ENCODE data around the gene ADAMTS17.

Gene ADAMTS17

DNA sequence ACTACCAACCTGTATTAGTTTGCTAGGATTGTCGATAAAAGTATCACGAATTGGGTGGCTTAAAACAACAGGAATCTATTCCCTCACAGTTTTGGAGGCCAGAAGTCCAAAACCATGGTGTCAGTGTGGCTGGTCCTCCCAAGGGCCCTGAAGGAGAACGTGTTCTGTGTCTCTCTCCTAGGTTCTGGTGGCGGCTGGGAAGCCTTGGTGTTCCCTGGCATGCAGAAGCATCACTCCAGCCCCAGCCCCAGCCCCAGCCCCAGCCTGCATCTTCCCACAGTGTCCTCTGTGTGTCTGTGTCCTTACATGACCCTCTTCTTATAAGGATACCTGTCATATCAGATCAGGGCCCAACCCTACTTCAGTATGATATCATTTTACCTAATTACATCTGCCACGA, 336.1 kb downstream of the ADAMTS17 start:
- DNase-seq, result no peak

DNA sequence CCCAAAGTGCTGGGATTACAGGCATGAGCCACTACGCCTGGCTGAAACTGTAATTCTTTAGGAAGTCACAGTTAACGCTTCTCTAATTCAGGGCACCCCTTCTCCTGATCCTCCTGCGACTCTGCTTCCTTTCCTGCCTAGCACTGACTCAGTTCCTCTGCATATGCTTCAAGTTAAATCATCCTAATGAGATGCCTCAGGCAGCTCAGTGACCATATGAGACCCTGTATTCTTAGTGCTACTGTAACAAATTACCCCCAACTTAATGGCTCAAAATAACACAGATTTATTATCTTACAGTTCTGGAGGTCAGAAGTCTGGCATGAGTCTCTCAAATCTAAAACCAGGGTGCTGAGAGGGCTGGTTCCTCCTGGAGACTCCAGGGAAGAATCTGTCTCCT, 336.8 kb downstream of the ADAMTS17 start:
- DNase-seq, result no peak

DNA sequence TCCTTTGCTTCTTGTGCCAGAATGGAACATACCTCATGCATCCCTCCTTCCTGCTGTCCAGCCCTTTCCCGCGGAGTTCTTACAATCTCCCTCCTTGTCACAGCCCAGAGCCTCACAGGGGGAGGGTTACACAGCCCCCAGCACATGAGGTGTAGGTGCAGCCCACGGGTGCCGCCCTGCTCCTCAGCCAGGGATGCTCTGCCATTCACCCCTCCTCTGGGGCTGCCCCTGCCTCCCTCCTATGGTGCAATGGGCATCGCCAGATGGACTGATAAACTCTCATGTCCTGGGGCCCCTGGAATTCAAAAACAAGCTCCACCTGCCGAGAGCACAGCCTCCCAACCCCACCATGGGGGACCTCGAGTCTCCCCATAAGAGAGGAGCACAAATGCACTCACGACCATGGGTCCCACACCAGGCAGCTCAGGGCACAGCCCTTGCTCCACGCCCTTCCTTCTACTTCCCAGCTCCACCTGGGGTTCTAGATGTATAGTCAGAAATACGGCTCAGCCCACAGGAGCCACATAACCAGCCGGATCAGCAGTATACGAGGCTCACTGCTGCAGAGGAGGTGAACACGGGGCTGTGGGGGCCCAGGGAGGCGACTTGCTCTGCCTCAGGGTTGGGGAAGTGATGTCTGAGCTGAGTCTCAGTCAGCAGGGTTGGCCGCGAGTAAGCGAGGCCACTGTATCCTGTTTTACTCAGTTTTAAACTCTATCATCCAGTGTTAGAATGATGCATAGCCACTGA, 338.8 kb downstream of the ADAMTS17 start:
- no peak for DNase-seq

DNA sequence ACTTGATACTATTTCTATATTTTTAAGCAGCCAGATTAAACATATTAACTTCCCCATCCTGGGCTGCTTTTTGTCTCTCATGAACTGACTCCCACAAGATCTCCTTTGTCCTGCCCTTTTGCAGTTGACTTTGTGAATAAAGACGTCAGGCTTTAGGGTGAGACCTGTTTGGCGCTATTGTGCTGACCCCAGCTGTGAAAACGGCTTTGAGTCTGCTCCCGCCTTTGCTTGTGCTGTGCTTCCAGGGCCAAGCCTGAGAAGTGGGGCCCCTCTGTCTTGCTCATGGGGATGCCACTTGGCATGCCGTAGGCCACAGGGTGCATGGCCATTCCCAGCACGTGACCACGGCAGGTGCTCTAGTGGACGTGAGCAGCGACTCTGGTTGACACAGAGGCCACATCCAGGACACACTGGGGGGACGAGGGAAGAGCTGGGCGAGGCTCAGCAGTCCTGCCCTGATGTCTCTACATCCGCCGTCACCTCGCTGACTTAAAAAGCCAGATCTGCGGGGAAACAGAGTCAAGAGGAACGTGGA, 339.6 kb downstream of the ADAMTS17 start:
- no peak for DNase-seq

DNA sequence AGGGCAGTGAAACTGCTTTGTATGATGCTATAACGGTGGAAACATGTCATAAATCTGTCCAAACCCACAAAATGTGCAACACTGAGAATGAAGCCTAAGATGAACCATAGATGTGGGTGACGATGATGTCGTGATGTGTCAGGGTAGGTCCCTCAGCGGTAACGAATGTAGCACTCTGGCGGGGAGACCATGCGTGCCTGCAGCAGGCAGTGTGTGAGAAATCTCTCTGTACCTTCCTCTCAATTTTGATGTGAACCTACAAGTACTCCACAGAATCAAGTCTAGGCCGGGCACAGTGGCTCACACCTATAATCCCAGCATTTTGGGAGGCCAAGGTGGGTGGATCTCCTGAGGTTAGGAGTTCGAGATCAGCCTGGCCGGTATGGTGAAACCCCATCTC, 340.4 kb downstream of the ADAMTS17 start:
- DNase-seq, result no peak

DNA sequence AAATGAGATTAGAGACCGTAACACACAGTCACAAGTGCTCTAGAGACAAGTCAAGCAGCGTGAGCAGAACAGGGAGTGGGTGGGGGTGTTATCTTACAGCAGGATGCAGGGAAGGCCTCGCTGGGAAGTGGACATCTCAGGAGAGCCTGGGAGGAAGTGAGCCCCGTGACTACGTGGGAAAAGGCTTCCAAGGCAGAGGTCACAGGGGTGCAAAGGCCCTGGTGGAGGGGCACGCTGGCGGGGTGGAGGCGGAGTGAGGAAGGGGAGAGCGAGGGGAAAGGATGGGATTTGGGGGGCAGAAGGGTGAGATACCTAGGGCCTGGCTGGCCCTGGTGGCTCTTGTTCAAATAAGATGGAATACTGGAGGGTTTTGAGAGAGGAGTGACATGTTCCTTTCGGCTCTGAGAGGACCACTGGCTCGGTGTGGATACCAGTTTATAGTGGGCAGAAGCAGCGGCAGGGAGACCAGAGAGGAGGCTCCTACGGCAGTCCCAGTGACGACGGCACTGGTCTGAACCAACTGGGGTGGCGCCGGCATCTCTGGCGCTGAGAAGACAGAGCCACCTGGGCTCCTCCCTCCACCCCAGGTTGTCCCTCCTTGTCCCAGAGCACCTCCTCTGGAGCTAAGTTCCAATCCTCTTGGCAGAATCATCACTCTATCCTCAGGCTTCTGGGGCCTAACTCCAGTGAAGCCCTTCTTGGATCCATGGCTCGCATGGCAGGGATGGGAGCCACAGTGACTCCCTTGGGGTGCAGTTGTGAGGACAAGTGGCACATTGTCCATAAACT, 342.3 kb downstream of the ADAMTS17 start:
- DNase-seq, result no peak

DNA sequence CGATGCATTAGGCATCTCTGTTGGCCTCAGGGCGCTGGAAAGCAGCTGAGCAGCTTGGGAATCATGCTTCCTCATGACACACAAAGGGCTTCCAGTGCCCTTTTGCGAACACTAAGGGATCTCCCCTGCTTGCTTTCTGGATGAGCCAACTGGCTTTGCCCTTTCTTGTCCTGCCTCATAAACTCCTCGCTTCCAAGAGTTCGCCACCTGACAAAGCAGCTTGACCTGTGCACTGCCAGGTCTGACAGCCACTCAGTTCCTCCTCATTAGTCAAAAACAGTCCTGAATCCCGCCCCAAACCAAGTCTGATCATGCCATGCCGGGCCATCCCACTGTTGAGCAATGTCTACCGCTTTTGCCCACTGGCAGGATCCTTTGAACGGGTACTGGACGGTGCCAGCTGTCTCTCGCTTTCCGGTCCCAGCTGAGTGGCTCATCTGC, 343.1 kb downstream of the ADAMTS17 start:
- no peak for DNase-seq

DNA sequence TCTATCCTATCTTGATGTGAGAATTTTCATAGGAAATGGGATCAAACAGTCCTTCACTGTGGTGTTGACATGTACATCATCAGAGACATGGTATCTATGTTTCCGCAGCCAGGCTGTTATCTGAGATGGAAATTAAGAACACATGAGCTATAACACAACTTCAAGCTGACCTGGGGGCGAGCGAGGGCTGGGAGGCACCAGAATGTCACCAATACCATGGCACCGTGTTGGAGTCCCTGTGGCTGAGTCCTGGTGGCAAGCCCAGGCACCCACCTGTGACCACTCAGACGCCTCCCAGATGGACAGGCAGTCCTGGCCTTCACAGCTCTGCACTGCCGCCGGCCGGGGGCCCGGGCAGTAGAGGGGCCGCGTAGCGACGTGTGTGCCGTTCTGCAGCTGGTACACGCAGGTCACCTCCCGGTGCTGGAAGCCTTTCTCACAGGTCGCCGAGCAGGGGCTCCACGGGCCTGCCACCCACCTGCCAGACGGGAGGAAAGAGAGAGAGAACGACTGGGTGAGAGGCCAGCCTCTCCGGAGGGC, 344.6 kb downstream of the ADAMTS17 start:
- DNase-seq, result no peak

DNA sequence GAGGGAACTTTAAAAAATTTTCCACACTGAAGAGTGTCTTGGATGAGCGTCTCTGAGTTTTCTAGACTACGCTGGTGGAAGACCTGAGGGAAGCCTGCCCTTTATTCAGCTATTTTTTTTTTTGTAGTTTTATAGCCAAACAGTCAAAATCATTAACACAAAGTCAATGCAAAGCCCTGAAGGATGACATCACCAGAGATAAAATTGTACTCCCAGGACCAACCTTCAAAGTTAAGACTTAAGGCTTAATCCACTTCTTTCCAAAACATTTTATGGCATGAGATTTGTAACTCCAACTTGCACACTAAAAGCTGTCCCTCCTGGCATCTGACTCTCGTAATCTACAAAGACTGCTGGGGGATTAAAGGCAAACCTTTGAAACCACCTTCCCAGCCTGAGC, 345.1 kb downstream of the ADAMTS17 start:
- no peak for DNase-seq

DNA sequence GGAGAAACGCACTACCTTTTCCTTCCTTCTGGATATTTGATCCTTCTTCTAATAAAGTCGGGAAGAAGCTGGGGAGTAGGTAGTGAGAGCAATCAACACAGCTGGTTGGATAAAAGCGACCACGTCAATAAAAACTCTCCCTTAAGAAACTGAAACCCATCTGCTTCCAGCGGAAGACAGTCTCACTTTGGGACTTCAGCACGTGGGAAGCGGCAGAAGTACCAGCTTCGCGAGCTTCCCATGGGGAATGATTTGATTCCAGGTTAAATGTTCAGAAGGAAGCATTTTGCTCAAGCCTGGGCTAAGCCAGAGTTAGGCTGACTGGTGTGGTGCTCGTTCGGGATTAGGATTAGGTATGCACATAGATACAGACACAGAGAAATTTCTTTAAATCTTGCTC, 346.2 kb downstream of the ADAMTS17 start:
- DNase-seq, result no peak

DNA sequence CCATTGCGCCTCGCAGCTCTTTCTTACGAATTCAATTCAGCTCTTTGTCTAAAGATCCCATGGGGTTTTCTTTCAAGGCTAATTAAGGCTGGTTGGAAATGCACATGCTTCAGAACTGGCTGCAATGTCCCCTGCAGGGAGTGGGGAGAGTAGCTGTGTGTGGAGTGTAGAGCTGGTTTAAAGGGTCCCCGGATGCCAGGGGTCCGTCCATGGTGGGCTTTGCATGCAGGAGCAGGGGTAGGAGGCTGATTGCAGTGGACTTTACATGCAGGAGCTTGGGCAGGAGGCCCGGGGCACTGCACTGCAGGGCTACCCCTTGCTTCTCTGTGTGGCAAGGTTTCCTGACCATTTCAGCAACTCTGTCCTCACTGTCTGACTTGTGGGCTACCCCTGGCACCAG, 346.9 kb downstream of the ADAMTS17 start:
- no peak for DNase-seq

DNA sequence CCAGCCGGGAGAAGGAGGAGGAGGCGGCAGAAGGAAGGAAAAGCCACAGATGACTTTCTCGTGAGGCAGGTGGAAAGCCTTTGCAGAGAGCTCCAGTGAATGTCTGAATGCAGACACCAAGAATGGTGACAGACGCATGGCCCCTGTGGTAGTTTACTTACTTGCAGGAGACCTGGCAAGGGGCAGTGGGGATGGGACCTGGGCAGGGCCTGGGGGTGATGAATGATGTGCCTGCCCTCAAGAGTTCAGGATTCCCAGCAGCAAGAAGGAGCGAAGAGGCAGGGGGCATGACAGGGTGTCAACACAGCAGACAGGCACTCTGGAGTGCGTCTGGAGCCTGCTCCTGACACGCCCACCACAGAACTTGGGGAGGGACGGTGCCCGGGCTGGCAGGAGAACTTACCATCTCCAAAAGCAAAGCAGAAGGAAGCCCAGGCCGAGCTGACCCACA, 348.1 kb downstream of the ADAMTS17 start:
- DNase-seq, result no peak

DNA sequence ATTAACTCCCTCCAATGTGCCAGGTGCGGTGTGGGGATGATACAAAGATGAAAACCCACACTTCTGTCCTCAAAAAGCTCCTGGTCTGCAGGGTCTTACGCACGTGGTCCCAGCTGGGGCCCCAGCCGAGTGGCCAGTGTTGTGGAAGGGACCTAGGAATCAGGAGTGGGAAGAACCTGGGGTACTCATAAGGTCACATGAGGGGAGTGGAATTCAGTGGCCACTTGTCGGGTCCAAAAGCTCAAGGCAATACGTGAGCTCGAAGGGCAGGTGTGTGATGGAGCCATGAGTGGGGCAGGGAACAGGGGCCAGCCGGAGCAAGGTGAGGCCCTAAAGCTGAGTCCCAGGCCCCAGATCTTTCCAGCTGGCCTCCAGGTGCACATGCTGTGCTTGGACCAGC, 348.5 kb downstream of the ADAMTS17 start:
- DNase-seq, result no peak

DNA sequence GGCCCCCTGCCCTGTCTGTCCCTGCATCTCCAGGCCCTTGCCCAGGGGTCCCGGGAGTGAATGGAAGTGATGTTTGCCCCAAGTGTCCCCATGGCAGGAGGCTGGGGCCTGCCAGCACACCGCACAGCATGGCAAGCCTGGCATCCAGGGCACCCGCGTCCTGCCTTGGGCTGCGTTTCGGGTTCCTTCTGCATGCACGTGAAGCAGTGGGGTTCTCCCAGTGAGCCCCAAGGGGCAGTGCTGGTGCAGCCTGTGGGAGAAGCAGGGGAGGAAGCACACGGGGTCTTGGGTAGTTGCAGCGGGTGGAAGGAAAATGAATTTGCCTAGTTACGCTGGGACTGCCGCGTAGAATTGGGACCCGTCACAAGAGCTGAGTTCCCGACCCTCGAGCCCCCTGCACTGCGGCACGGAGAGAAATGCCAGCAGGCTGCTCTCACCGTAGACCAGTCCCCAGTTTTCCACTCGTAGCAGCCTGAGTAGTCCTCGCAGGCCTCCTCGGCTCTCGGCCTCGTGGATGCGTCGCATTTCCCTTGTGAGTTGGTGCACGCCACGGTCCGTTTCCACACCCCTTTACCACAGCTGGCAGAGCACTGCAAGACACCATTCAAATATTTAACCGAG, 349.1 kb downstream of the ADAMTS17 start:
- DNase-seq, result no peak

DNA sequence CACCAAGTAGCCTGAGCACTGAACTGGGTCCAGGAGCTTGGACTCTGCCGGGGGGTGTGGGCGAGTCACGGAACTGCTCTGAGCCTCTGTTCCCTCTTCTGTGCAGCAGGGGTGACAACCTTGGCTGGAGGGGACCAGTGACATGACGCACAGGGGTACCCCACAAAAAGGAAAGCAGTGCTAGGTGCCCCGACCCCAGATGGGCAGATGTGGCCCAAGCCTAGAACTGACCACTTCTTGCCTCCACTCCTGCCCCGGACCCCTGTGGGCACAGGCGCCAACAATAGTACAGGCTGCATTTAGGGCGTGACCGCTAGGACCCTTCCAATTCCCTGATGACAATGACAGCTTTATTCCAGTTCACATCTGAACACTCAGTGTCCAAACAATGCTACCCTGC, 352.7 kb downstream of the ADAMTS17 start:
- DNase-seq, result no peak

DNA sequence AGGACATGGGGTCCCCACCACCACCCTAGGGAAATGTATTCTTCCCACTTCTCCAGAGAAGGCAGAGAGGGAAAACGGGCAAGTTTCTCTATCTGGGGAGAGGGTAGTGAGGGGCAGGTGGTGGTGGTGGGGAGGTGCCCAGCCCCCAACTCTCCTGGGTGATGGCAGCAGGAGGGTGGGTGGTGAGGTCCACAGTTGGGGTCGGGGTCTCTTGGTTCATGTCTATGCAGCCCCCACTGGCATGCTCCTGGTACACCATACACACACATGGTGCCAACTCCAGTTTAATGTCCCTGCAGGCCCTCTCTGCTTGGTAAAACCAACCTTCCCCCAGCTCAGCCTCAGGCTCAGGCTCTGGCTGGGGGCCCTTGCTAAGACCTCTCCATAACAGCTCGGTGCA, 354.1 kb downstream of the ADAMTS17 start:
- no peak for DNase-seq

DNA sequence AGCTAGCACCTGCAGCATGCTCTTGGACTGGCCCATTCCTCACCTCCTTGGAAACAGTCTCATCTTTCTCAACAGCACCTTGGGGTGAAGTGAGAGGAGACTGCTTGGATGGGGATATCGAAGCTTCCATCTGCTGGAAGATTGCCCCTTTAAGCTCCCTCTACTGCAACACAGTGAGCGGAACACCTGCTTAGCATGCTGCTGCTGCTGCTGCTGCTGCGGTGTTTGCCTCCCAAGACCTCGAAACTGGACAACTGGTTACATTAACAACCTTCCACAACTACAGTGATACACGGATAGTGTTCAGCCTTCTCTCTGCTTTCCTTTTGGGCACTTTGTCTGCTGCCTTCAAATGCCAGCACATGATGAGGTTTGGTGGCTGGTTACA, 354.7 kb downstream of the ADAMTS17 start:
- no peak for DNase-seq

DNA sequence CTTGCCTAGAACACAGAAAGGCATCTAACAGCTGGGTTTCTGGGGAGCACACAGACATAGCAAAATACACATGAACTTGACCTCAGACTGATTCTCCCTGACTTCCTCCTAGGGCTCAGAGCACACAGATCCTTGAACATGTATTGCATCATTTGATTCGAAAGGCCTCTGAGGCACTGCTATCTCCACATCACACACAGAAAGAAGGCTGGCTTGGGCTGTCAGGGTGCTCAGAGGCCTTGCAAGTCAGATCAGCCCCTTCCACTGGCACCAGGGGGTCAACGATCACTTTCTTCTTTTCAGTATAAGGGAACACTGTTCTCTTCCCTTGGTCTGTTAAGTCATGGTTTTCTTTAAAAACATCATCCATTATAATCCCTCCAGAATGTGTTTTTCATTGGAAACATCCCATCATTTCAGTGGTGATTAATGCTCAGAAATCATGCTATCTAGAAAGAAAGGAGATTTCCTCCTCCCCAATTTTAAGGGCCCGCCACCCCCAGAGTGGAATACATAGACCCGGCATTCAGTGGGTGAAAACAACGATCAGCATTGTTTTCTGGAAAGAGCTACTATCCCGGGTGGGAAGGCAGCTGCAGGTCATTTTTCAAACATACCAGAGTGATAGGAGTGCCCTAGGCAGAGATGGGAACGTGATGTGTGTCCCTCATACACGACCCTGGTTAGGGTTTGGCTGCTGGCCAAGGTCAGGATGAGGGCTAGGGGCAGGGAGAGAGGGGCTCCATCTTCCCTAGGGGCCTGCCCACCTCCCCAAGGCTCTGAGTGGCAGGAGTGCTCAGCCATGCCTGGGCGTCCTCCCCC, 355.3 kb downstream of the ADAMTS17 start:
- DNase-seq, result no peak

DNA sequence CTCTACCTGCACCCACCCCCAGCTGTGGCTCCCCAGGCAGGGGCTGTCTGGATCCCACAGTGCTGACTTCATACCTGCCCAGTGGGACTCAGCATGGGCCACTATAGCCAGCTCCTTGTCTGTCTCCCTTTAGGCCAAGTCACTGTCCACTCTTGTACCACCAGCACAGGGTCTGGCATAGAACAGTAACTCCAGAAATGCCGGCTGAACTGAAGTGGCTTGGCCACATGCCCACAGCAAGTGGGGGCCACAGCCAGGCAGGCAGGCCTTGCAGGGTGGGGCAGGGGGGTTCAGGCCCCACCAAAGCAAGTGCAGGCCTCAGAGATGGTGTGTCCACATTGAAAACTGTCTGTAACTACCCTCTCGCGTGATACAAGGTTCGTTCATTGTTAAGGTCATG, 355.9 kb downstream of the ADAMTS17 start:
- DNase-seq, result no peak

DNA sequence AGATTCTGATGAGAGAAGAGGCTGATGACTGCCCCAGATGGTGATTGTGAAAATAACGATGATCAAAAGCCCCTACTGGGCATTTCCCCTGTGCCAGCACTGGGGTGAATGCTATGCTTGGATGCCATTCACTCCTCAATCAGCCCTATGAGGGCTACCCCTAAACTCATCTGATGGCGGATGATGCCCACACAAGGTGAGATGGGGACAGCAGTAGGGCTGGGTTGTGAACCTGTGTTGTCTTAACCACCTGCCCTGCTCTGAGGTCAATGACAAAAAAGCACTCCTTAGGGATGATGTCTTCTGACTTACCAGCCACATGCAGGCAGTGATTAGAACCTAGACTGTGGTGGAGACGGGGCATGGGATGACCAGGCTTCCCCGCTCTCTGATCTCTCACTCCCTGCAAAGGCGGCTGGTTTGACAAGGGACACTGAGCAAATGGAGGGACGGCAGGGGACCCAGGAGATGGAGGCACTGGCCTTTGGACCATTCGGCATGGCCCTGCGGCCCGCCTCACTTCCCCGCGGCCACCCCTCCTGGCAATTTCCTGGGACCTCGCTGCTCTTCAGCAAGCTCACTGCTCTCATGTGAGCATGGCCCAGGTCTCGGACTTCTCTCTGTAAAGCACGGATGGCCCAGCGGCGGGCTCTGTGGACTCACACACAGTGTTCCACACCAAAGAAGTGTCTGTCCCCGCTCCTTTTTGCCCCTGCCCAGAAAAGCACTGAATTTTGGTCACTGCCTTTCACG, 357.1 kb downstream of the ADAMTS17 start:
- no peak for DNase-seq

DNA sequence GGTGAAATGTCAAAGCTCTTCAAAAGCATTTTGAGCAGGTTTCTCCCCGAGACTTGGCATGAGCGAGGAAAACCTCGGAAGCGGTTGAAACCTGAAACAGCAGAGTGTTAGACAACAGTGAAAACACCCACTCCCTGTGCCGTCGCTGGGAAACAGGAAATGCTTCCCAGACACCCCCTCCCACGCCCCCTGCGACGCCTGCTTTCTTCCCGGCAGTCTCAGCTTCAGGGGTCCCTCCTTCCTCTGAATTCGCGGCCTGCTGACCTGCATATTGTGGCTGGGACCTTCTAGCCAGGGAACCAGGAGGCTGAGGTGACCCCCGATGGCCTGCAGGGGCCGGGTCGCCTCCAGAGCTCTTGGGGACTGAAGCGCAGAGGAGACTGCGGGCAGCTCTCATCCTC, 357.9 kb downstream of the ADAMTS17 start:
- DNase-seq, result no peak
